ENCODE data around the gene LEAP2. TPM values are rescaled to one million over a fixed set of nuclear protein-coding genes. Genes with fewer than 3 reads are reported as not detected.

Gene LEAP2
- total RNA-seq, 4 donors from 2014 or later: 0.20 to 5.9 (median 5.1) TPM

GRCh38 chr5:132868754-132869153 is 4.7 kb upstream of the LEAP2 start:
- Histone ChIP-seq H3K27me3 (no peaks in the 10 kb centered on the region), H3K4me3 (no peak overlapping the region), H3K27ac (no peak overlapping the region), H3K4me1 (peaks cover 0 to 34% (median 21%) of the 10 kb centered on the region in 4 donors), H3K9me3 (no peaks in the 10 kb centered on the region), H3K36me3 (no peaks in the 10 kb centered on the region)
- no peak for DNase-seq
- WGBS, 2 donors (ENCODE audit: low coverage in 1 of 2): 80 to 84% methylated on average over 1 to 4 of the region's 4 CpGs
- TF ChIP-seq EP300 (IDR thresholded peaks at IDR 0.05; ENCODE audit: low read depth) (no peak), POLR2AphosphoS5 (IDR thresholded peaks at IDR 0.05) (no peak), CTCF (IDR thresholded peaks at IDR 0.05) (no peak), POLR2A (IDR thresholded peaks at IDR 0.05) (no peak)
- in situ Hi-C loops (cut with MboI; ENCODE audit: low pct_ligation_motif_present in 1 of 4, low pct_unique_long_range_greater_than_20kb in 1 of 4, low sequenced_read_pairs in 3 of 4) (no loop called here), intact Hi-C loops (cut with DNase I; ENCODE audit: low total_unique reads) (no loop called here)

GRCh38 chr5:132870801-132871200 is 2.7 kb upstream of the LEAP2 start:
- H3K27me3 ChIP-seq: no peaks in the 10 kb centered on the region
- peaks cover 0 to 35% (median 18%) of the 10 kb centered on the region in 4 donors for H3K4me1 ChIP-seq
- no peak overlapping the region for H3K4me3 ChIP-seq
- 50 to 75% methylated on average over 1 to 2 of the region's 2 CpGs for WGBS, 2 donors (ENCODE audit: low coverage in 1 of 2)
- intact Hi-C loops (cut with DNase I; ENCODE audit: low total_unique reads): no loop called here
- in situ Hi-C loops (cut with MboI; ENCODE audit: low pct_ligation_motif_present in 1 of 4, low pct_unique_long_range_greater_than_20kb in 1 of 4, low sequenced_read_pairs in 3 of 4): no loop called here
- no peaks in the 10 kb centered on the region for H3K9me3 ChIP-seq
- H3K27ac ChIP-seq: no peak overlapping the region
- DNase-seq: no peak
- TF ChIP-seq POLR2A (IDR thresholded peaks at IDR 0.05) (no peak), POLR2AphosphoS5 (IDR thresholded peaks at IDR 0.05) (no peak), EP300 (IDR thresholded peaks at IDR 0.05; ENCODE audit: low read depth) (no peak), CTCF (IDR thresholded peaks at IDR 0.05) (no peak)
- H3K36me3 ChIP-seq: no peaks in the 10 kb centered on the region

- intact Hi-C loops (cut with DNase I; ENCODE audit: low total_unique reads) (no loop called here), in situ Hi-C loops (cut with MboI; ENCODE audit: low pct_ligation_motif_present in 1 of 4, low pct_unique_long_range_greater_than_20kb in 1 of 4, low sequenced_read_pairs in 3 of 4) (no loop called here)
- peaks cover 0 to 36% (median 15%) of the 10 kb centered on the region in 4 donors for H3K4me1 ChIP-seq
- peak overlapping the region in 1 of 4 donors; percentile 67 for H3K27ac ChIP-seq
- TF ChIP-seq CTCF (IDR thresholded peaks at IDR 0.05) (no peak), EP300 (IDR thresholded peaks at IDR 0.05; ENCODE audit: low read depth) (no peak), POLR2A (IDR thresholded peaks at IDR 0.05) (no peak), POLR2AphosphoS5 (IDR thresholded peaks at IDR 0.05) (no peak)
- H3K9me3 ChIP-seq: no peaks in the 10 kb centered on the region
- no peaks in the 10 kb centered on the region for H3K36me3 ChIP-seq
- WGBS, 2 donors (ENCODE audit: low coverage in 1 of 2): 82 to 85% methylated on average over 2 to 5 of the region's 5 CpGs
- H3K4me3 ChIP-seq: no peak overlapping the region
- no peak for DNase-seq
- H3K27me3 ChIP-seq: no peaks in the 10 kb centered on the region
Observed at GRCh38 chr5:132871459-132872284, 1.8 kb upstream of the LEAP2 start.

DNA sequence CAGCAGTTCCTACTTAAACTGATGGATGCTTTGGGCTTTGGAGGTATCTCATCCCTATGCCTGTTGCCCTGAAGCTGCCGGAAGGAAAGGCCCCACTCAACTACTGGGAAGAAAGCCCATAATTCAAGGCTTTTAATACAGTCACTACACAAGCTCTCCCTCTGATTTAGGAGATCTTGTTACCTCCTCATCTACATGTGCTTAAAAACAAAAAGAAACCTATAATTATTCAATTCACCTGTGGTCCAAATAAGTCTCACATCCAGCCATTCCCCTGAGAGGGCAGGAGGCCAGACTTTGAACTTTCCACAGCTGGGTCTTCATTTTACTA is 715 bp upstream of the LEAP2 start:
- in situ Hi-C loops (cut with MboI; ENCODE audit: low pct_ligation_motif_present in 1 of 4, low pct_unique_long_range_greater_than_20kb in 1 of 4, low sequenced_read_pairs in 3 of 4): no loop called here
- Histone ChIP-seq H3K27ac (peak overlapping the region in 3 of 4 donors; percentile 31 to 67 (median 66)), H3K27me3 (no peaks in the 10 kb centered on the region), H3K4me1 (peaks cover 0 to 39% (median 9%) of the 10 kb centered on the region in 4 donors), H3K36me3 (no peaks in the 10 kb centered on the region), H3K4me3 (no peak overlapping the region), H3K9me3 (no peaks in the 10 kb centered on the region)
- 100% methylated on average over 1 of the region's 1 CpG; no CpG with 5 or more reads in 1 of the 2 donors for WGBS, 2 donors (ENCODE audit: low coverage in 1 of 2)
- DNase-seq: no peak
- intact Hi-C loops (cut with DNase I; ENCODE audit: low total_unique reads): no loop called here
- no peak for TF ChIP-seq EP300 (IDR thresholded peaks at IDR 0.05; ENCODE audit: low read depth)
